HG03460 (cell line): ENCODE measurements around the gene PAX7.

Experiments used
- ATAC-seq: cut with Tn5 transposase; IDR thresholded peaks from one replicate; pipeline ENCODE4 v1.9.1; 2021; ENCODE audit not compliant: unreplicated experiment

The PAX7 gene

DNA sequence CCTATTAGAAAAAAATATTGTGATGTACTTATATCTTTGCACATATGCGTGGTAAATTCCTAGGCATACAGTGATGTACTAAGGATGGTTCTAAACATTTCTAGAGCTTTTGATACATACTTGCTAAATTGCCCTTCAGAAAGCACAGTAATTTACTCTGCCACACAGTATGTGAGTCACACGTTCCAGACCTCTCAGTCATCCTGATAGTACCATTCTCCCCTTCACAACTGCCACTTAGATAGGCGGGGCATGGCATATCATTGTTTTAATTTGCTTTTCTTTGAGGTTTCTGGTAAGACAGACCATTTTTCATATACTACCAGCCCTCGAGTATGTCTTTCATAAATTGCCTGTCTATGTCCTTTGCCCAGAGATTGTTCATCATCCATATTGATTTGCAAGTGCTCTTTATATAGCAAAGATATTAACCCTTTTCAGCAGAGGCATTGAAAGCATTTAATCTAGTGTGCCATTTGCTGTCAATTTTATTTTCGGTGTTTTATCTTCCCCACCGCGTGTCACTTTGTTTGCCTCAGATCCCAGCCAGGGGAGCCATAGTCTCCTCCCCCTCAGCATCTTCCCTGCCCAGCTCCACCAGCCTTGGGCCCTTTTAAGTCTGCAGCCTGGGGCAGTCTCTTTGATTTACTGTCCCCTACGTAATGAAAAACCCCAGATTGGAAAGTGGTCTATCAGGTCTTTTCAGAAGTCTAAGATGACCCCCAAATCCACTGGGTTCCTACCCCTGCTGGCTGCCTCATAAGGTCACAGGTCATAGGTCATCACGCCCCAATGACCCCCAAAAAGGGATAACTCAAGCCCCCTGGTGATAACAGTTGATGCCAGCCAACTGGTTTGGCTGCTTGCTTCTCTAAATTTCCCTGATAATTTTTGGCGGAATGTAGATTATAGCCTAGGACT lies 11.8 kb upstream of the PAX7 start:
- no peak for ATAC-seq

DNA sequence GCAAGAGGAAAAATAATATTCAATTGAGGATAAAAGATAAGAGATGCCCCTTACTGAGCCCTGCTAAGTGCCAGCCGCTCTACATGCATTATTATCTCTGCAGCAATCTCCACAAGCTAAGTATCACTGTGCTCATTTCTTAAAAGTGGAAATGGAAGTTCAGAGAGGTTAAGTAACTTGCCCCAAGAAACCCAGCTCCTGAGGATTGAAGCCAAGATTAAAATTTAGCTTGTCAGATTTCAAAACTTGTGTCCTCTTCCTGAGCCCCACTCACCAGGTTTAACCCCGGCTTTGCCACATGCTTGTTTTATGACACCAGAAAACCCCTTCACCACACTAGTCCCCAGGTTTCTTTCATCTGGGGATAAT lies 11.2 kb upstream of the PAX7 start:
- ATAC-seq, result no peak

DNA sequence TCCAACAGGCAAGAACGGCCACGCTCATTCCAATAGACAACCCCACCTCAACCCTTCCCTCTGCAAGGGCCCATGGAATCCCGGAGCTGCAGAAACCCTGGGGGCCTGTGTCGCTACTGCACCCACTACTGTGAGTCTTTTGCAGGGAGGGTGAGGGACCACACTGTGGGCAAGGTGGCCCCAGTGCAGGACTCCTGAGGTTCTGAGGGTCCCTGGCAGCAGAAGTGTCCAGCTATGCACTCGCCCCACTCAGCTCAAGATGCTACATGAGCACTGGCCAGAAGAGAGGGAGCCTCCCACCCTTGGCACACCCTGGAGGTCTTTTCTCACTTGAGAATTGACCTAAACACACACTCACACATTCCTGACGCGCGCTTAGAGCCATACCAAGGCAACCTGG lies 2.1 kb upstream of the PAX7 start:
- ATAC-seq, result no peak

DNA sequence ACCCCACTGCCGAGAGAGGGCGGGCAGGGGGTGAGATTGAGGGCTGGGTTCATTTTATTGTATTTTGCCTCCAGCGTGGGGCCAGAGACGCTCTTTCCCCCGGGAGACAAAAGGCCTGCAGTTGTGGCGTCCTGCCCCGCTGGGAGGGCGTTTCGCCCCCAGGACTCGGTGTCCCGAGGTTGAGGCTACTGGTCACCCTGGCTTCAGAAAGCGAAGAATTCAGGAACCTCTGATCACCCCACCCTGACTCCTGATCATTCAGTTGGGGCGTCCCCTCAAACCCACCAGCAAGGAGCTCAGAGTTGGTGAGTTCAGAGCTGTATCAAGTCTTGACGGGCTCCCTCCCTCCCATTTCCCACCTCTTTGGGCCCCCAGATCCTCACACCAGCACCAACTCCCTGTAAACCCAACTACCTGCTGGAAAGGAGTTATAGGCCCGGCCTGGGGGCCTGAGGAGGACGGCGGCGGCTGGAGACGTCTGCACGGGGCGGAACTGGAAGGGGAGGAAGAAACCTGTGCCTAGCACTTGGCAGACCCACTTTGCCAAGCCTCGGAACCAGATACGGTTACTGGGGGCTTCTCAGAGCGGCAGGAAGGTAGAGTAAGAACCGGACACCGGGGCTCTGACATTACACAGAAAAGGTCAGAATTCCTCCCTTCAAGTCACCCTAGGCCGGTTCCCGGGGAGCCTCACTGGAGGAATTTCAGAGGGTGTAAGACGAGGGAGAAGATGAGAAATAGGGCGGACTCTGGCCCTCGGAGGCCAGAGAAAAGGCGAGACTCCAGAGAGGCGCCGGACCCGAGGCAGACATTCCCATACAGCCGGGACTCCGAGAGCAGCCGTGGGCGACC lies 761 bp upstream of the PAX7 start:
- no peak for ATAC-seq

DNA sequence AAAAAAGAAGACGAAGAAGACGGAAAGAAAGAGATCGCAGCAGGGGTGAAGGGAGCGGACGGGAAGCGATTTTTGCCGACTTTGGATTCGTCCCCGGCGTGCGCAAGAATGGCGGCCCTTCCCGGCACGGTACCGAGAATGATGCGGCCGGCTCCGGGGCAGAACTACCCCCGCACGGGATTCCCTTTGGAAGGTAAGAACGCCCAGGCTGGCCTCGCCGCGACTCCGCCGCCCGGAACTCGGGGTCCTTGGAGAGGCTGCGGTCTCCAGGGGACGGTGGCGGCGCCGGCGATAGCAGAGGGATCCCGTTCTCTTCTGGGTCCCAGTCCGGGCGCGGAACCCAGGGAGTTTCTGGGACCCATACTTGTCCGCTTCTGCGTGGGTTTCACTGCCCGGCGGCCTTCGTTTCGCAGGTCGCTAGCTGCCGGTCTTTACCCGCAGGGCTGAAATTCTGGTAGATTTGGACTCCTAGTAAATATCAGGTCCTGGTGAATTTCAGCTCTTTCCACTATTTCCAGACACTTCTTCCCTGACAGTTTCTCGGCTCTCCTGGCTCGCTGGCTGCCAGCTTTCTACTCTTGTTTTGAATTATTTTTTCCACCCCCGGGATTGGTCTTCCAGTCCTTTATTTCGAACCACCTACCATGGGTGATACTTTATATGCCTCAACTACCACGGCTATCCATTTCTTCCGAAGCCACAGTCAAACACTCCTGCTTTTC lies 1.0 kb downstream of the PAX7 start:
- no peak for ATAC-seq

DNA sequence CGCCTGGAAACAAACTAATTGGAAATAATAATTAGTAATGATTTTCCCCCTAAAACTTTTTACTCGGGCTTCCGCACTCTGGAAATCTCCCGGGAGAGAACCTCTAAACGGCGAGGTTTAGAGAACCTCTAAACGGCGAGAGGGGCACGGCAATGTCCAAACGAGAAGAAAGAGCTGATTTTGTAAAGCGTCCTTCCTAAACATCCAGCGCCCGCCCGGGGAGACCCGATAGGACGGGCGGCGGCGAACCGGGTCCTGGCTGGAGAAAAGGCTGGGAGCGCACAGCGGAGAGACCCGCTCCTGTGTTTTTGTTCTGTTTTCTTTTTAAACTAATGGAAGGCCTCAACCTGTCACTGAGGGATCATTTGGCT lies 1.6 kb downstream of the PAX7 start:
- ATAC-seq, result no peak

DNA sequence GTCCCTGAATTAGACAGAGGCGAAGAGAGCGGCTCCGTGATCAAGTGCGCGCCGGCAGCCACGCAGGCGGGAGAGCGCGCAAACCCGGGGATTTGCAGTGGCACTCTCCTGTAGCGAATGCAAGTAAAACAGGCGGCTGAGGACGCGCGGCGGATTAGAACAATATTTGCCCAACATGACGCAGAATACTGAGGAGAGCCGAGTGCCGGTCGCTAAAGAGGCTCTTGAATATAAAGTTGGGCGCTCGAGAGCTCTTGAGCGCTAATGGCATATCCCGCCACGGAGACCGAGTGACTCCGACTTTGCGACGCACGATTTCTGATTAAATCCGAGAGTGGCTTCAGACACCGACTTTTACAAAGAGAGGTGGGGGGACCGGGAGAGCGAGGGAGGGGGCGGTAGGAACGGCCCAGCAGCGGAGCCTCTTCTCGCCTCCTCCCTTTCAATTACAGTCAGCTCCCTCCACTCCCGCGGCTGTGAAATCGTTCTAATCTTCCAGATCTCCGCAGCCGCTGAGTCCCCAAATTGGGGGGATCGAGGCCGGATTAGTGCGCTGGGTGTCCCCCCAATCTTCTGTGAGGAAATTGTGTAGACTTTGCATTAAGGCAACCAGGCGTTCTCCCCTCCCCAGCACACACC lies 2.3 kb downstream of the PAX7 start:
- ATAC-seq, result no peak

DNA sequence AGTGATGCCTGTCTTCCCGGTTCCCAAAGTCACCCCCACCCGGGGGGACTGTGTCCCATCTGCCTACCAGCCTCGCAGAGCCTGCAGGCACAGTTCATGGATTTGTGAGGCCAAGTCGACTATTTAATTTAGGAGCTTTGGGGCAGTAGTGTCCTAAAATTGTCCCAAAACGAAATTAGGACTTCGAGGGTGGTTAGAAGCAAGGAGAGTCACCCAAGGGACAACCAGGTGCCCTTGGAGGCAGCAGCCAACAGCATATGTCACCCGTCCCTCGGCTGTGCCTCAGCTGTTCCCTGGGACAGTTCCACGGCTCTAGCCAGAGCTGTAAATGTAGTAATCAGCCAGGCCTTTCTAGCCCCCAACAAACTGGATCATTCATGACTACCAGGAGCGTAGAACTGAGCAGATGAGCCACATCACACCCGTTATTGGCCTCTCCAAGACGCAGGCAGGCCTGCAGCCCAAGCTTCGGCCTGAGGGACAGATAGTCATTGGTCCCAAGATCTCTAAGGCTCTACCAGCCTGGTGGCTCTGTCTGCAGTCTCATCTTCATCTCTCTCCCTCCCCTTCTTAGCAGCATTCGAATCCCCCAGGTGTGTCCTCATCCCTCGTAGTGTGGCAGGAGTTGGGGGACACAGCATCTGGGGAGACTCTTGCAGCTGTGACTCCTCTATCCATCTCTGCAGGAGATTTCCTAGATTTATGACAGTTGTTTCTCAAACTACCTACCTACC lies 2.9 kb downstream of the PAX7 start:
- ATAC-seq, result no peak

DNA sequence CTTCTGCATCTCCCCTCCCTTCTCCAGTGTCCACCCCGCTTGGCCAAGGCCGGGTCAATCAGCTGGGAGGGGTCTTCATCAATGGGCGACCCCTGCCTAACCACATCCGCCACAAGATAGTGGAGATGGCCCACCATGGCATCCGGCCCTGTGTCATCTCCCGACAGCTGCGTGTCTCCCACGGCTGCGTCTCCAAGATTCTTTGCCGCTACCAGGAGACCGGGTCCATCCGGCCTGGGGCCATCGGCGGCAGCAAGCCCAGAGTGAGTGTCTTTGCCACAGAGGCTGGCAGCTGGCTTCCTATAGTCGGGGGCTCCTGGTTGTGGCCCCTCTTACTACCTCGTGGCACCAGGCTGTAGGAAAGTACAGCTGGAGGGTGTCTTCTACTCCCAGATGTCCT lies 3.6 kb downstream of the PAX7 start:
- no peak for ATAC-seq

DNA sequence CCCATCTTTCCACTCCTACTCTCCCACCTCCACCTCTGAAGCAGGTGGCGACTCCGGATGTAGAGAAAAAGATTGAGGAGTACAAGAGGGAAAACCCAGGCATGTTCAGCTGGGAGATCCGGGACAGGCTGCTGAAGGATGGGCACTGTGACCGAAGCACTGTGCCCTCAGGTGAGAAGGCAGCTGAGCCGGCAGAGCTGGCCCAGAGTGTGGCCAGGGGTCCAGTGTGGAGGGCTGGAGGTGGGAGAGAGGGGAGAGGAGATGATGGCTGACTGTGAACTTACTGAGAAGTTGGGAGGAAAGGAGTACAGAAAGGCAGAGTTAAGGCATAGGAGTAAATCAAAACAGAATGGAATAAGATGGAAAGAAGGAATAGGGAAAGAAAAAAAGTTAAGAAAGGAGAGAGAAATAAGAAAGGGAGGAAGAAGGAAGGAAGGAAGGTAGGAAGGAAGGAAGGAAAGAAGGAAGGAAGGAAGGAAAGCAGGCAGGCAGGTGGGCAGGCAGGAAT lies 4.5 kb downstream of the PAX7 start:
- ATAC-seq, result no peak

DNA sequence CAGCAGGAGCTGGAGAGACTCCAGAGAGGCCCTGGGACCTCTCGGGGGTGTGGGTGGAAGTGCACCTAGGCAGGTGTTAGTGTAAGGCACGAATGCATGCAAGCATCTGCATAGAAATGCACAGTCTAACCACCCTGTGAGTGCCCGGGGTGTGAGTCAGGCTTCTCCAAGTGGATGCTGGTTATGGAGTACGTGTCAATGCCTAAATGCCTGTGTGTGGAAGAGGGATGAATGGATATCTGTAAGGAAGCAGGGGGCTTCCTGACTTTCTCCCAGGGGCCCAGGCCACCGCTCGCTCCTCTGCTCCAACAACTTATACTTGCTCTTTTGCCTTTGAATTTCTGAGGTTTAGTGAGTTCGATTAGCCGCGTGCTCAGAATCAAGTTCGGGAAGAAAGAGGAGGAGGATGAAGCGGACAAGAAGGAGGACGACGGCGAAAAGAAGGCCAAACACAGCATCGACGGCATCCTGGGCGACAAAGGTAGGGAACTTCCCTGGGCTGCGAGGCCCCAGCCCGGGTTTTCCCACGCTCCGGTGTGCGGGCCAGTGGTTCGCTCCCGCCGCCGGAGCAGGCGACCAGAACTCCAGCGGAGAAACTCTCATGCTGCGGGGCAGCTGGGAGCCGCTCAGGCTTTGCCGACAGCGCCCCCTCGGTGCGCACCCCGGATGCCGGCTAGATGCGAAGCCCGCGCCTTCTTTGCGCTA lies 5.4 kb downstream of the PAX7 start:
- no peak for ATAC-seq

DNA sequence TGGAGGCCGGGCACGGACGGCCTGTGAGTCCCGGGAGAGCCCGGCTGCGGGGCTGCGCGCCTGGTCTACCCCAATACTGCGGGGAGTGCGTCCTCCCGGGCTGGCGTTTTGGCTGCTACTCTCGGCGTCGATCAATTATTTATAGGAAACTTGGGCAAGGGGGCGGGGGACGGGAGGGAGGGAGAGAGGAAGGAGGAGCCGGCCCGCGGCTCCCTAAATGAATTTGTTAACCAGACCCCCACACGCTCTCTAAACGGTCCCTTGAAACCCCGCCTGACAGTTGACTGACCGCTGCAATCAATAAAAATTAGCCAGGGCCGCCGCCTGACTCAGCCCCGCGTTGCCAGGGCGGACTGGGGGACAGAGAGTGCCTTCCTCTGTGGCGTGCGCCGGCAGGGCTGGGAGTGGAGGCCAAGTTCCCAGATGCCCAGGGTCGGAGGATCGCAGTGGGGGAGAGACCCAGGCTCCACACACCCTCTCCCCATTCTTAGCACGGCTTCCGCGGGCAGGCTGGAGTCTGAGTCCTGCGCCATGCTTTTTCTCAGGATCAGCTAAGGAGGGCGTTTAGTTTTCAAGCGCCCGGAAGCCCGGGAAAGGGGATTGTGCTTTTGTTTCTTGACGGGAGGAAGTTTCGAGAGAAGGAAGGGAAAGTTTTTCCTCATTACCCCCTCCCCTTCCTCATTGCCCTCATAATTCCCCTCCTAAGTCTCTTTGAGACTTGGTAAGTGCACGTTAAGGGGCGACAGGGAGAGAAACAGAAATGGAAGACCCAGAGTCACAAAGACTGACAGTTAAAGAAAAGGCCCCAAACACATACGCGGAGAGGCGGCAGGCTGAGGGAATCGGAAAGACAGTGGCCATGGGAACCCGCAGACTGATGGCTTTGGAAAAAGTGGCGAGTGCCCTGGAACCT lies 6.2 kb downstream of the PAX7 start:
- ATAC-seq, result no peak

DNA sequence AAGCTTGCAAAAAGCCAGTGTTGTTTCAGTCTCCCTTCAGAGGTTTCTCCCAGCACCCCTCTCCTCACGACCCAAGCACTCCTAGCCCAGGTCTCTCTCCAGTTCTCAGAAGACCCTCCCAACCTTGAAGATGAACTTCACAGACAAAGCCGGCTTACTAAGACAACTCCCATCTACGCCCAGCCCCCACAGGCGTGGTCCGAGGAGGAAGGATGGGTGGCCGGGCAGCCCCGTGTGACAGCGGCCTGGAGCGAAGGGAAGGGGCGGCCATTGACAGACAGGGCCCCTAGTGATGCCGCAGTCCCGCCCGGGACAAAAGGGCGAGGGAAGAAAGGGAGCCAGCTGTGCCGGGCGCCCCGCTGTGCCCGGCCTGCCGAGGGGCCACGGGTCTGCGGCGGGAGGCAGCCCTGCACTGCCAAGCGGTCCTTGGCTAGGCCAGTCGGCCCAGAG lies 6.9 kb downstream of the PAX7 start:
- ATAC-seq, result no peak

DNA sequence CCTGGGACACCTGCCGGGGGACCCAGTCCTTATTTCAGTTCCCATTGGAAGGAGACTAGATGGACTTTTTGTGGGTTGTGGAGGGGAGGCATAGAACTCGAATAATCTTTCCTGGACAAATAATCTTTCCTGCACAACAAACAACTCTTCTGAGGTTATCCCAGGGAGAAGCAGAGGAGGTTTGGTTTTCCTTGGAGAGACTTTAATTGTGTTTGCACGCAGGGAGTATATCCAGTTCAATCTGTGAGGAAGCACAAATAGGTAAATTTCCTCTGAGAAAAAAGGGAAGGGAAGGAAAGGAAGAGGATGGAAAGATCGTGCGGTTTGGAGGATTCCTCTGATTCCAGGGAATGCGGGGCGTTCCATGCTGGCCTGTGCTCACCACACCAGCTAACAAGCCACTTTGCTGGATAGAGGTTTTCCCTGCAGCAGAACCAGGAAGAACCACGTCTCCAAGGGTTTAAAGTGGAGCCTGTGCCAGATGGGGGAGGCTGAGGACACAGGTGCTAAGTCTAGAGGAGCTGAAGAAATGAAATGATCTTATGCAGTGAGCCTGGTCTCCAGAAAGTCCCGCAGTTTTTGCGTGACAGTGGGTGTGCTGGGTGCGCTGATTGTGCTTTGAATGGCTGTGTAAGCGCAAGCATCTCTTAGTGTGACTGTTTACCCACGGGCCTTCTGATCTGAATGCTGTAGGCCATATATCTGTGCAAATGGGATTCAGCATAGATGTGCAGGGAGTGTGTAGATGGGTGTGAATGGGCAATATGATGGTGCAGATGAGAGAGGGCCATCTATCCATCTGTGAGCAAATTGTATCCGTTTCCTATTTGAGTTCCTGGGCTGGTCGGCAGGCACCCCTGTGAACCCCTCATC lies 7.6 kb downstream of the PAX7 start:
- no peak for ATAC-seq

DNA sequence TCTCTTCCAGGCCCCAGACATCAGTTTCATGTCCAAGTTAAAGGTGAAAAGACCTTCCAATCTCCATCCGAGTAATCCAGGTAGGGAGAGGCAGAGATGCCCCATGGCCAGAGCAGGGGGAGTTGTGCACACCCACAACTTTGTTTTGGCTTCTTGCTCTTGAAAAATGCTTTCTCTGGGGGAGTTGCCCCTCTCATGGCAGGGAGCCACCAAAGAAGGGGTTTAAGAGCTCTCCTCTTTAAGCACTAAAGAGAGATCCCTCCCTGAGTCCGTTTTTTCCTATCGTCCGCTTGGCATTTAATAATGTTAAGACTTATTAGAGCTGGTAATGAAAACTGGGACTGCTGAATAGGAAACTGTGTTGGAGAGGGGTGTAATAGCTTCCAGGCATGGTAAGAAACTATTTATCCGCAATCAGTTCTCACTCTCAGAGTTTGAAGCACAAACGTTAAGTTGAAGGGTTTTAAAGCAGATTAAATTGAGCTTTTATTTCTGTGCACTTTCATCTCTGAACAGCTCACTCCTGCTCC lies 8.3 kb downstream of the PAX7 start:
- no peak for ATAC-seq

DNA sequence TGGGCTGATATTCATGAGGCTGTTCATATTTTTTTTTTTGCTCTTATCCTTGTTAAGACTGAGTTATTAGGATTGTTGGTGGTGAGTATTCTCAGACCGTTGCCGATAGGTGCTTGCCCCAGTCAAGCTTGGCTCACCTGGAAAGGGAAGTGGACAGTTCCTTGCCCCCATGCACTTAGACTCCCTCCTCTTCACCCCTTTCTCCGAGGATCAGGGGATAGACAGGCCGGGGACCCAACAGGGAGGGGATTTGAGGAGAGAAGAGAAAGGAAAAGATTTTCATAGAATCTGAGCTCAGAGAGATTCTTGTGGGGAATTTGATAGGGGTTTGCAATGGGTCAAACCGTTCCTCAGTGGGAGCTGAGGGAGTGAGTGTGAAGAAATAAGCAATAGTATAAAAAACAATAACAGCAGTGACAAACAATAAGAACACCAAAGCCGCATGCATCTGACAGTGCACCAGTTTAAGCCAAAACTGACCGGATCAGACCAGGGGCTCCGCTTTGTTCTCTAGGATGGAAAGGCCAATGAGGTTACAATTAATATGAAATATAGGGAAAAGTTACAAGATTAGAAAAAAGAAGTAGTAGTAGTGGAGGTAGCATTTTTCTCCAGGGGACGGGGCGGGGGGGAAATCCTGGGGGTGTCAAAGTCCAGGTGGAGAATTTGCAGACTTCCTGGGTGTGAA lies 8.9 kb downstream of the PAX7 start:
- no peak for ATAC-seq
